GM18511 (cell line): Measurements from ENCODE around the gene ITPRIPL1.
"Not testable (repeated sequence)": the region's sequence is repeated elsewhere in the genome, so short reads cannot be mapped to it uniquely, and the experiment has no call there.

Experiments
- ATAC-seq: cut with Tn5 transposase; IDR thresholded peaks from one replicate; pipeline ENCODE4 v1.9.1; 2021; ENCODE audit warnings: mild to moderate bottlenecking, moderate library complexity; ENCODE audit not compliant: unreplicated experiment

Gene ITPRIPL1, protein sequence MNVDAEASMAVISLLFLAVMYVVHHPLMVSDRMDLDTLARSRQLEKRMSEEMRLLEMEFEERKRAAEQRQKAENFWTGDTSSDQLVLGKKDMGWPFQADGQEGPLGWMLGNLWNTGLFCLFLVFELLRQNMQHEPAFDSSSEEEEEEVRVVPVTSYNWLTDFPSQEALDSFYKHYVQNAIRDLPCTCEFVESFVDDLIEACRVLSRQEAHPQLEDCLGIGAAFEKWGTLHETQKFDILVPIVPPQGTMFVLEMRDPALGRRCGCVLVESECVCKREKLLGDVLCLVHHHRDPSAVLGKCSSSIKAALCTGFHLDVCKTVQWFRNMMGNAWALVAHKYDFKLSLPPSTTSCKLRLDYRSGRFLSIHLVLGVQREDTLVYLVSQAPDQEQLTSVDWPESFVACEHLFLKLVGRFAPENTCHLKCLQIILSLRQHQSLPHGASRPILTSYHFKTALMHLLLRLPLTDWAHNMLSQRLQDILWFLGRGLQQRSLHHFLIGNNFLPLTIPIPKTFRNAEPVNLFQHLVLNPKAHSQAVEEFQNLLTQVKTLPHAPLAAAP

DNA sequence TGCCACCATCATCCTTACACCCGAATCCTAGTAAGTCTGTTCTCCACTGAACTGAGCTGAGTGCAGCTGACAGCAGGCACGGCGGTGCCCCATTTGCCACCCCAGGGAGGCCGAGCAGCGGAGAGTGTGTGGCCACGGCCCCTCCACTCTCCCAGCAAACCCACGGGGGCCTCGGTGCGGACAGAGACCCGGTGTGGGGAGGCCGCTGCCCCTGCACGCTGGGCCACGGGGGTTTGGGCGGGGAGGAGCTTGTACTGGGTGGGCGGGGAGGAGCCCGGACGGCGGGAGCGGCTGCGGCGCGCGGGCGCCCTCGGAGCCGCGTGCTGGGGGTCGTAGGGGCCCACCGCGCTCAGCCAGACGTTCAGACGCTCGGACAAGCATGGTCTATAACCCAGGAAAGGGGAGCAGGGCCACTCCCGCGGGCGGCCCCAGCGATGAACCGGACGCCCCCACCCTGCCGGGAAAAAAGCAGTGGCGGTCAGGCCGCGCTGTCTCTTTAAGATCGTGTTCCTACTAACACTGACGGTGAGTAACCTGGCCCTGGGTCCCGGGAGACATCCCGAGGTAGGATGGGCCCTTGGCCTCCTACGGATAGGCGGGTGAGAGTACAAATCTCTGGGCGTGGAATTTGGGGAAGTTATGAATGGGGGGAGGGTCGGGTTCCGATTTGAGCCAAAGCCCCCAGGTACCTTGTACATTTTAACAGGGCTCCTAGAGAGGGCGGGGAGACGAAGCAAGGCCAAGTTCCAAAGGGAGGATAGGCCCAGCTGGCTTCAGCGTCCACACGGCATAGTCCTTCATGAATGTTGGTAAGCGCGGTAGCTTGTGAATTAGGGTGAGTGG, at the start of gene ITPRIPL1:
Gene ITPRIPL1, plus strand, starts transcription at position 277 of the 843 bp plus-strand sequence. Its CDS starts 523 bp downstream, at position 800.
- no peak for ATAC-seq

DNA sequence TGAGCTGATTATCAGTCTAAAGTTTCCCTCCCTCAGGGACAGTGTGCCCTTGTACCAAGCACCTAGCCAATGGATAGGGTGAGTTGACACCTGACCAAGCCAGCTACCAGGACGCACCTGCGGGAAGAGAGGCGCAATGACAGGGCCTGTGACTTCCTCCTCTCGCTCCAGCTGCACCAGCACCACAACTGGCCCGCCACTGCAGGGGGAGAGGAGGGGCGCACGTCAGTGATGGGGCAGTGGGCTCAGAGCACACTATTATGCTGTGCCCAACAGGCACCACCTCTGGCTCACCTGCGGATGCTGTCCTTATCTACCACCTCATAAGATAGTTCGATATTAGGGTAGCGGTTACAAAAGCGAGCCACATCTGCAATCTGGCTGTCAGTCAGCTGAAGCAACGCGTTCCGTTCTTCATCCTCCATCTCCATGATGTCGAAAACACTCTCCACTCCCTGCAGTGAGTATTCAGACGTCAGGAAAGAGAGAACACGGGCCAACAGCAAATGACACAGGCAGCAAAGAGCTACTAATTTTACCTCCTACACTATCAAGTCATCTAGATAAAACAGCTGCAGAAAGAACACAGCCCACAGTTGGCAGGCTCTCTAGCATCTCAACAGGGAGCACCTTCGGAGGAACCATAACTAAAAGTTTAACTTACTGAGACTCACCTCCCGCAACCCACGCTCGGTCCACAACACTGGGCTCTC, 48.2 kb upstream of the ITPRIPL1 start:
- no peak for ATAC-seq

DNA sequence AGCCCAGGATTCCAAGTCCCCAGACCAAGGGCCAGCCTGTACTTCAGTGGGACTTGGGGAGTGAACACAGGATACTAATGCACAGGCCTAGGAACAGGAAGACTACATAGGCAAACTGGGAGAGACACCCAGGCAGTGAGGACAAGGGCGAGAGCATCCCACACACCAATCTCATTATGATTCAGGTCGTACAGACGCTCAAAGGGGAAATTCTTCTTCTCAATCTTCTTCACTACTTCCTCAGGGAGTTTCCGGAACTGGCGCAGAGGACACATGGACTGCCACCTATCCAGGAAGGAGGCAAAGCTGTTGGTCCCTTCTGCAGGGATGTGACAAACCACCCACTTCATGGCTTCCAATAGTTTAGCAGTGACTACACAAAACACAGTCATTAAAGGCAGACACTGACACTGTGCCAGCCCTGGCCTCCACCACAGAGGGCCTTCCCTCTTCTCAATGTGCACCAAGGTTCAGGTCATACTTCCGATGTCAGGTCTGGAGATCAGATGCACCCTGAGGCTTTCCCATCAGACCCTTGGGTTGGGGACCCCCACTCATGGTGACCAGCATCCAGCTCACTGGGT, 37.8 kb upstream of the ITPRIPL1 start:
- no peak for ATAC-seq

DNA sequence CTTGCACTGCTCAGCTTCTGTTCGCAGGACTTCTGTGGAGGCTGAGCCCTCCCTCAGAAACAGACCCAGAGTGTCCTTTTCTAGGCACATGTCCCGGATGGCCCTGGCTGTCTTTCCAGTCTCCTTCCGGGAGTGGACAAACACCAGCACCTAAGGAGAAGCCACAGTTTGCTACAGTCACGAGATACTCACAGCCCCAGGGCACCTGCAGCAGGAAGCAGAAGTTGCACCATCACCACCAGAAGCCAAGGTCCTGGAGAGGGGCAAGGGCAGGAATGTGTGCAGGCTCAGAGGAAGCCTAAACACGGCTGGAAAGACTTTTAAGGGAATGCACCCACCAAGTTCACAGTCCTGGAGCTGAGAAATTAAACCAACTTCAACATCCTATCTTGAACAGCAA, 33.4 kb upstream of the ITPRIPL1 start:
- no peak for ATAC-seq

DNA sequence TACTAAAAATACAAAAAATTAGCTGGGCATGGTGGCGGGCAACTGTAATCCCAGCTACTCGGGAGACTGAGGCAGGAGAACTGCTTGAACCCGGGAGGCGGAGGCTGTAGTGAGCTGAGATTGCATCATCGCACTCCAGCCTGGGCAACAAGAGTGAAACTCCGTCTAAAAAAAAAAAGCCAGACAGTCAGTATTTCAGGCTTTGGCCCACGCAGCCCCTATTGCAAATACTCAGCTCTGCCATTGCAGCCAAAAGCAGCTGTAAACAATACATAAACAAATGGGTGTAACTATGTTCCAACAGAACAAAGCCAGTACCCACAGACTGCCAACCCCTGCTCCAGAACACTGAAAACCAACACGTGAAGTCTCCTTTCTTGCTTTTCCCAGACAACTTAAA, 30.8 kb upstream of the ITPRIPL1 start:
- not testable (repeated sequence) for ATAC-seq

DNA sequence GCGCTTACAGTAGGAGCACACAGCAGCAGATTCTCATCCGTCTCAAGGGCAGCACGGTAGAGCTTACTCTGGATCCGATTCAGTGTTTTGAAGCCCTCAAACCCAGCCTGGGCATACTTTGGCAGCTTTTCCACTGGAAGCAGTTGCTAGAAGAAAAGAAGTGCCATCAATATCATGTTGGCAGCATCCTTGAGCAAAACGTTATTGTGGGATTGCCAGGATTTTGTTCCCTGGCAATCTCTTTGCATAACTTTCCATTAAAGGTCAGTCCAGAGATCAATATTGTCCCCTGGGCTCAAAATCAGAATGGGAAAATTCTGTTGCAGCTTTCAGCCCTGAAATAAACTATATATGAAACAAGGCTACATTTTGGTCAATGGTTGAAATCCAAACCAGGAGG, 28.2 kb upstream of the ITPRIPL1 start:
- no peak for ATAC-seq

DNA sequence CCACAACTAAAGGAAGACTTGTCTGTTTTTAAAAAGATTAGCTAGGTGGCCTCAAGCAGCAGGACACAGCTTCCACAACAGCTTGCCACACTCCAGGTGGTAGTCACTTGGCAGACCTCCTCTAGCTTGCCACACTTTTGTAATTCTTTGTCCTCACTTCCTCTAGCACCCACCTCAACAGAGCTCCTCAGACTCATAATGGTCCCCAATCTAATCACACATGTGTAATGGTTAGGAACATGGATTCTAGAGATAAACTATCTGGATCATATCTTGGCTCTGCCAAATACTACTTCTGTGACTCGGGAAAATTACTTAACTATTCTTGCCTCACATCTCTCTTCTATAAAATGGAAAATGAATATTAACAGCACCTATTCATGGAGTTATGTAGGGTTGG, 23.3 kb upstream of the ITPRIPL1 start:
- ATAC-seq = no peak

DNA sequence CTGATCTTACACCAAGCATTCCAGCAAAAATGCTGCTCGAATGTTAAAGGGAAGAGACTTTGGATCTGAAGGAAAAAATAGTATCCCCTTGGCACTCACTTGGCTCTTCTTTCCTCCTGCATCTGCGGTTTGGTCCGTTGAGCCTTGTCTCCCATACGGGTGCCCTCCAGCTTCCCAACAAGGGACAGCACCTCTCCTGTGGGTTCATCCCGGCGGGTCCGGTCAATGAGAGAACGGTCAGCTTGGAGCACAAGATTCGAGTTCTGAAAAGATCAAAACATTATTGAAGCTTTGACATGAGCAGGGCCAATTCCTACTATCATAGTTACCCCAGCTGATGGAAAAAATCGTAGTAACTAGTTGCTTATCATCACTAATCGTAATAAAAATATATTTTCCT, 20.5 kb upstream of the ITPRIPL1 start:
- ATAC-seq = no peak

DNA sequence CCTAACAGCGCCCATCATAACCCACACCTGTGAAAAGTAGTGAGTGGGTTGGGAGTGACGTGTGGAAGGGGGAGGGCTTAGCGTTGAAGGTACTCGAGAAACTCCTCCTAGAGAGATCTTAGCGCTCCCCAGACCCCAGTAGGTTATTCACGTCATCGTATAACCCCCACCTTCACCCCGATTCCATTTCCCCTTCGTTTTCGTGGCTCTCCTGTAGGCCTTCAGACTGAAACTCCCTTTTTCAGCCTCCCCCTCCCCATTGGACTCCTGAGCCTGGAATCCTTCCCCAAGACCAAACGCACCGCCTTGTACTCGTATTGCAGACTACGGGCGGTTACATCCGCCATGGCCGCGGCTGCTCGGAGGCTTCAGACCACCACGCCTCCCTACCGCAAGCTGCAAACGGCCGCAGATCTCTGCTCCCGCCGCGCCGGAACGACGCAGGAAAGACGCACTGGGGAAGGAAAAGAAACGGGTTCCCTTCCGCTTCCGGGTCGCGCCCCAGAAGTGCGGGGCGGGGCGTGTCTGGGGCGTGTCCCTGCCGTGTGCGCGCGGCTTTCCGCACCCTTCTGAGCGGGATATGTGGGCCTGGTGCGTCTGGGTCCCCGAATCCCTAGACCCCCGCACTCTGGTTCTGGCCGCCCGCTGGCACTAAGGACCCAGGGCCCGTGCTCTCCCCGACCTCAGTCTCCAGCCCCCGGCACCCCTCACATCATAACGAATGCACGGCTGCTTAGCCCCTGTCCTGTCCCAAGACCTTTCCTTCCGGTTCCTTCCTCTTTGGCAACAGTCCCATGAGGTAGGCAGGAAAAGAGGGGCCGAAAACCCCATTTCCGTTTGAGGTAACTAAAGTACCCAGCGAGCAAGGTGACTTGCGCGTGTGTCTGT, 19.8 kb upstream of the ITPRIPL1 start, which contains the start of gene SNRNP200:
Gene SNRNP200, minus strand, starts transcription at position 456 of the 888 bp plus-strand sequence. Its CDS starts 109 bp downstream, at position 347.
- ATAC-seq = peak; percentile 98

DNA sequence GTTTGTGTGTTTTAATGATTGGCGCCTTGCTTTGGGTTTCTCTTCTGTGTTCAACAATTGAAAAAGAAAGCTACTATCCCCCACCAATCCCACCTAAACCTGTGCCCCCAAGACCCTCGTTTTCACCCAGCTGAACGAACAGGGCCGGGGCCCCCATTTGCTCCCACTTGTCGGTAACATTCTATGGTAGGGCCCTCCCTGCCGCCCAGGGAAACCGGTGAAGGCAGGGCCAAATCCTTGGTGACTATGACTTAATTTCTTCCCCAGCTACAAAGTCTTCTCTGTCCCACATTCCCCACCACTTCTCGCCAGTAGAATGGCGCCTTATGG, 19.2 kb upstream of the ITPRIPL1 start:
- no peak for ATAC-seq

DNA sequence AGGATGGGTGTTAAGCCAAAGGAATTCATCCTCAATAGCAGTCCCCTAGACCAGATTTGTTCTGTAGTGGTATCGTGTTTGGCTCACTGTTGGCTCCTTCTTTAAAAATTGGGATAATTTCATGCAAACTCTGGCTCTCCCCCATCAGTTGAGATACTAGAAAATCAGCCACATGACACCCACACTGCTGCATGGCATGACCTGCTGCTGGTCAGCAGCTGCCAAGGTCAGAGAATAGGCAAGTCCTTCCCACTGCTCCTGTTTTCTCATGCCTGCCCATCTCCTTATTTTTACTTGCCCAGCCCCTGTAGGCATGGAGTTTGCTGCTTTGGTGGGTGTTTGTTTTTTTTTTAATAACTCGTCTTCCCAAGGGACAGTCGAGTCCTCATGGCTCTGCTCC, 18.7 kb upstream of the ITPRIPL1 start:
- ATAC-seq = no peak

DNA sequence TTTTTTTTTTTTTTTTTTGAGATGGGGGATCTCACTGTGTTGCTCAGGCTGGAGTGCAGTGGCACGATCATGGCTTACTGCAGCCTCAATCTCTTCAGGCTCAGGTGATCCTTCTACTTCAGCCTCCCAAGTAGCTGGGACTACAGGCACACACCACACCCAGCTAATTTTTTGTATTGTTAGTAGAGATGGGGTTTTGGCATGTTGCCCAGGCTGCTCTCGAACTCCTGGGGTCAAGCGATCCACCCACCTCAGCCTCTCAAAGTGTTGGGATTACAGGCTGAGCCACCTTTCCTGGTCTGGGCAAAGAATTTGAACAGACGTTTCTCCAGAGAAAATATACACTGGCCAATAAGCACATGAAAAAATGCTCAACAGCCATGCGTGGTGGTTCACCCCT, 16.9 kb upstream of the ITPRIPL1 start:
- ATAC-seq = no peak

DNA sequence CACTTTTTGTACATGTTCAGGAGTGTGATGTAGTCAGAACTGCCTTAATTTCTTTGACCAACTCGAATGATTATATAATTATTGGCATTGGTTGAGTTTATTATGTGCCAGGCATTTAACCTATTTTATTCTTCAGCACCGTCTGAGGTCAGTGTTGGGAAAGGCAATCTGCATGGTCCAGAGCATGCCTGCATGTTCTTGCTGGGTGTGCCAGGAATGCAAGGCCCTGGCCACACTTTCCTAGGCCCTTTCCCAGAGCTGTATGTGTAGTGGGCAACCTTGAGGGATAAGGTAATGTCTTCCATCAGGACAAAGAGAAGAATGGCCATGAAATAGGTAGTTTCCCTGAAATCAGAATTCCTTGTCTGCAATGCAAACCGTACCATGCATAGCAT, 10.1 kb upstream of the ITPRIPL1 start:
- ATAC-seq = no peak

DNA sequence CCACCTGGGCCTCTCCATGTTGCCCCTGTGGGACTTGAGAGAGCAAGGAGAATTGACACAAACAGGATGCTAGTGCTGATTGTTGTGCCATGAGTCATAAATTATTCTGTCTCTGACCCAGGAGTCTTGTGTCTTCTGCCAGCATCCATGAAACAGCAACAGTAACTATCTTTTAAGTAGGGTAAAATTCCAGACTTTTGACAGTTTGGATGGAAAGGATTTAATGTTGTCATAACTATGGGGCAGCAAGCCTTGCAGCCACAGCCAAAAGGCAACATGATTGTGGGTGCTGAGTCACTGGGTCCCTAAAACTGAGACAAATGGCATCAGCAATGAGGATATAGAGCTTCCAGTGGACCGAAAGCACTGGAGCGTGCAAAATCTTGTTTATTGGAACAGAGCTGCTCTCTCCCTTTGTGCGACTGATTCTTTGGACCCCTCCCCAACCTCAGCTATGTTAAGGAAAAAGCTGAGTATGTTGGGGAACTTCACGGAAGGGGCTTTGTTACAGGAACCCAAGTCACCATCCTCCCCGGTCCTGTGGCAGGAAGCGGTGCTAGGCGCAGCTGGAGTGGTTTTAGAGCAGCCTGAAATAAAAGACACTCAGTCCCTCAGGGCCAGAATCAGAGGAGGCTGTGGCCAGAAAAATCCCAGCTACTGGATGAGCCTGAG, 9.6 kb upstream of the ITPRIPL1 start:
- peak; percentile 58 for ATAC-seq

DNA sequence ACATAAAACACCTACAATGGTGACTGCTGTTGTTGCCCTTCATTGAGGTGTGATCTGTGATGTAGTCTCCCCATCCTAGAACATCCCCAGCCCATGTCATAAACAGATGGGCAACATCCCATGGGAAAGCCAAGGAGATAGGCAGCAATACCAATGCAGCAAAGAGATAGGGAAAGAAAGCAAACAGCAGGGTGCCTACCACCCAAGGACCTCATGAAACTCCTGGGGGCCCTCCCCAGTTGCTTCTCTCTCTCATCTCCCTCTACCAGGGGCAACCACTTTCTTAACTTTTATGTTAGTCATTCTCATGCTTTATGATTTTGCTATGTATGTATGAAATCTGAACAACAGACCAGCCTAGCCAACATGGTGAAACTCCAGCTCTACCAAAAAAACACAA, 8.1 kb upstream of the ITPRIPL1 start:
- ATAC-seq = no peak

DNA sequence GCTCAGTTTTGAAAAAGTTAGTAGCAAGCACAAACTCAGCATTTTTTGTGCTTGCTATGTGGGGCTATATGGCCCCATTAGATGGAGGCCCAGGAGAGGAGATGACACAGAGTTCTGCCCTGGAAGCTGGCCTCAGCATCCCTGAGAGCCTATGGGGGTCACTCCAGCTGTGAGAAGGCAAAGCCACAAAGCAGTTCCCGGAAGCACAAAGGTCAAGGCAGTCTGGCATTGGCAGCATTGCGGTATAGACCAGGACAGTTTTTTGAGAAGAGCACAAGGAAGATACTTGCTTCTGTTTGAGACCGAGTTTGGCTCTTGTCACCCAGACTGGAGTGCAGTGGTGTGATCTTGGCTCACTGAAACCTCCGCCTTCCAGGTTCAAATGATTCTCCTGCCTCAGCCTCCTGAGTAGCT, 7.5 kb upstream of the ITPRIPL1 start:
- ATAC-seq = no peak

DNA sequence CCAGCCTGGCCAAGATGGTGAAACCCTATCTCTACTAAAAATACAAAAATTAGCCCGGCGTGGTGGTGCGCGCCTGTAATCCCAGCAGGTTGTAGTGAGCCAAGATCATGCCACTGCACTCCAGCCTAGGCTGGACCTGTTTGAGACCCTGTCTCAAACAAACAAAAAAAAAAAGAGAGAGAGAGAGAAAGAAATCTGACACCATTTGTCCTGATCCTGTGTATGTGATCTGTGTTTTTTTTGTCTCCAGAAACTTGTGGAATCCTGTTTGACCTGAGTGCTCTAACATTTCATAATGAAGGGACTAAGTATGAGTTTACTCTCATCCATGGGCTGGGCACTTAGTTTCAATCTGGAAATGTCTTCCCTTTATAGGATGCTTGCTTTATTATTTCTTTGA, 6.4 kb upstream of the ITPRIPL1 start:
- no peak for ATAC-seq

DNA sequence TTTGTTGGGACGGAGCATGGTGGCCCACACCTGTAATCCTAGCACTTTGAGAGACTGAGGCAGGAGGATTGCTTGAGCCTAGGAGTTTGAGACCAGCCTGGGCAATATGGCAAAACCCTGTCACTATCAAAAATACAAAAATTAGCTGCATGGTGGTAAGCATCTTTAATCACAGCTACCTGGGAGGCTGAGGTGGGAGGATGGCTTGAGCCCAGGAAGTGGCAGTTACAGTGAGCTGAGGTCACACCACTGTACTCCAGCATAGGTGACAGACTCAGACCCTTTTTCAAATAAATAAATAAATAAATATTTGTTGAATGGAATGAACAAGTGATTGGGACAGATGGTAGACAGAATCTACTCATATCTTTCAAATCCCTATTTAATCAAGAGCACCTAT, 5.7 kb upstream of the ITPRIPL1 start:
- no peak for ATAC-seq

DNA sequence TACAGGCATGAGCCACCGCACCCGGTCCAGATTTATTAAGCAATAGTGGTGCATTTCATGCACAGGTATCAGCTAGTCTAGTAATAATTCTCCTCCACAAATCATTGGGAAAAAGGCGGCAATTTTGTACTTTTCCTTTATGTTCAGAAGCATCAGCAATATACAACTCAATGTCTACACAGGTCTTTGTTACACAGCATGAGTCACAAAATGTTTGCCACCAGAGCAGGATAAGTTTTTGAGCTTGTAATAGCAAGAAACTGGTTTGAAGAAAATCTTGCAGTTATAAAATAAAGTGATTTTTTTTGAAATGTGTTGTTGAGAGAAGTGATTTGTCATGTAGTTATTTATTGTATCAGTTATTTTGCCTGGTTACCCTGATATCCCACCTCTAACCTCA, 4.8 kb upstream of the ITPRIPL1 start:
- ATAC-seq = no peak
